Upper lobe of left lung (tissue), 6 donors: ENCODE results near the gene SLC46A1. TPM values are rescaled to one million over a fixed set of nuclear protein-coding genes. Genes with fewer than 3 reads are reported as not detected.

Experiments used
- ATAC-seq, 2 donors: fragments of 200-7000 bp; cut with Tn5 transposase; one replicate each; pipeline ENCODE4 v1.9.1; 2022; ENCODE audit warnings: mild to moderate bottlenecking in 2 of 2, moderate library complexity in 2 of 2; ENCODE audit not compliant: low FRiP score in 2 of 2
- DNase-seq, 2 donors: peaks; one replicate each; pipeline ENCODE4 v3.0.0-alpha.2; 2019 to 2020
- H3K27ac ChIP-seq, 4 donors: fragments of 200-600 bp; sonication (generic); one replicate each; pipeline ENCODE4 v1.5.1; 2016 to 2019
- H3K27me3 ChIP-seq, 4 donors: fragments of 200-600 bp; sonication (generic); one replicate each; pipeline ENCODE4 v1.5.1; 2017 to 2019
- H3K36me3 ChIP-seq, 4 donors: fragments of 200-600 bp; sonication (generic); one replicate each; pipeline ENCODE4 v1.5.1; 2016 to 2019
- H3K4me1 ChIP-seq, 4 donors: fragments of 200-600 bp; sonication (generic); one replicate each; pipeline ENCODE4 v1.5.1; 2018 to 2019
- H3K4me3 ChIP-seq, 4 donors: fragments of 200-600 bp; sonication (generic); one replicate each; pipeline ENCODE4 v1.5.1; 2017 to 2019; ENCODE audit warnings: mild to moderate bottlenecking in 2 of 4, moderate library complexity in 1 of 4
- H3K9me3 ChIP-seq, 4 donors: fragments of 200-600 bp; sonication (generic); one replicate each; pipeline ENCODE4 v1.5.1; 2018 to 2019
- EP300 ChIP-seq, 4 donors: sonication (generic); formaldehyde crosslinking; IDR thresholded peaks; one replicate each; pipeline ENCODE4 v1.5.1; 2017; ENCODE audit warnings: antibody characterized with exemption in 4 of 4, control low read depth in 2 of 4
- POLR2A ChIP-seq, 4 donors: fragments of 450-650 bp; IDR thresholded peaks; one replicate each; pipeline ENCODE4 v1.5.1; 2016 to 2017; ENCODE audit warnings: antibody characterized with exemption in 4 of 4, mild to moderate bottlenecking in 2 of 4
- POLR2AphosphoS5 ChIP-seq, 2 donors: sonication (generic); formaldehyde crosslinking; IDR thresholded peaks; one replicate each; pipeline ENCODE4 v1.5.1; 2017; ENCODE audit warnings: antibody characterized with exemption in 2 of 2
- whole genome bisulfite sequencing, 2 donors: methylation state at CpG; one replicate each; pipeline ENCODE4 v1.1.5; 2017 to 2018; 5-methylcytosine and 5-hydroxymethylcytosine counted together
- total RNA-seq, 6 donors: library from RNA; depleted of rRNA in 4 of 6; stranded (reverse); fragments of >200 nt in 4 of 6; gene quantifications; one replicate each; pipeline versions ENCODE4 v1.1.0 to v1.2.1, GENCODE V29; 2016 to 2021
- TF ChIP-seq, protein P1 (sequence below), 6 experiments: fragments of 450-650 bp in 4 of 6; fragments of 200-600 bp in 2 of 6; sonication (generic) in 2 of 6; IDR thresholded peaks; one replicate each; pipeline ENCODE4 v1.5.1; 2016 to 2019; ENCODE audit warnings: antibody characterized with exemption in 6 of 6
- donor health status: DM: no; HTN: no; CAD: no; lungs with moderate emphysema.
- donor health status: DM: no; HTN: yes; CAD: no; lungs with severe emphysema.

SLC46A1 gene
- total RNA-seq, 6 donors from 2014 or later = 15.0 to 44.0 (median 19.8) TPM

DNA sequence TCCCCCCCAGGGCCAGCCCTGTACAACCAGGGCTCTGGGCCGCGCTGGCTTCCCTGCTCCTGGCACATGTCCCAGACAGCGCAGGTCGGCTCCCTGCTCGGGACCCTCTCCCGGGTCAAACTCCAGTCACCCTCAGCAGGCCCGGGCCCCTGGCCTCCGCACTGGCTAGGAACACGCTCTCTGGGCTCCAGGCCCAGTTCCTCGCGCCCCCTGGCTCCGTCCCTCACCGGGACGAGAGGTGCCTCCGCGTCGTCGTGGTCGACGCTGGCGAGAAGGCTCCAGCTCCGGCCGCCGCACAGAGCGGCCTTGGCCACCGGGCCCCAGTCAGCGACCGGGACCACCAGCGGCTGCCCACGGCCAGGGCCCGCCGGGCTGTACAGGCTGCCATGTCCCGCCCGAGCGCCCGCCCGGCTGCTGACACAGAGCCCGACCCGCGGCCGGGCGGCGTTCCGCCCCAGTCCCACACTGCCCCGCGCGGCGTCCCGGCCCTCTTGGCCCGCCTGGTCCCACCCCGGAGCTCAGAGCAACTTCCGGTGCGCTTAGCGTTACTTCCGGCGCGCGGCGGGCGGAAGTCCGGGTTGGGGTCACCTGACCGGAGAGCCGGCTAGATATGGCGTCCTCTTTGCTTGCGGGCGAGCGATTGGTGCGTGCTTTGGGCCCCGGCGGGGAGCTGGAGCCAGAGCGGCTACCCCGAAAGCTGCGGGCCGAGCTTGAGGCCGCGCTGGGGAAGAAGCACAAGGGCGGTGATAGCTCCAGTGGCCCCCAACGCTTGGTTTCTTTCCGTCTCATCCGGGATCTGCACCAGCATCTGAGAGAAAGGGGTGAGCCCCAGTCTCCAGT is 48.7 kb downstream of the SLC46A1 start, which contains the start of gene POLDIP2:
Gene POLDIP2 (minus strand): TSS at position 467 of the 840 bp plus-strand sequence. CDS start 79 bp downstream, at position 388.
- H3K9me3 ChIP-seq = no peaks in the 10 kb centered on the region
- H3K4me3 ChIP-seq = peak within 1 kb of the TSS; percentile 50 to 91 (median 87)
- H3K36me3 ChIP-seq = peaks cover 24 to 62% (median 51%) of the 10 kb centered on the region in 4 donors
- peak within 1 kb of the TSS; percentile 90 to 94 (median 92) for H3K27ac ChIP-seq
- peak; percentile 98 to 100 for ATAC-seq
- peak; percentile 94 to 99 for DNase-seq
- H3K27me3 ChIP-seq = no peaks in the 10 kb centered on the region
- 0 to 1% methylated on average over 36 to 46 of the region's 80 CpGs for WGBS, 2 donors
- TF ChIP-seq, protein P1, sequence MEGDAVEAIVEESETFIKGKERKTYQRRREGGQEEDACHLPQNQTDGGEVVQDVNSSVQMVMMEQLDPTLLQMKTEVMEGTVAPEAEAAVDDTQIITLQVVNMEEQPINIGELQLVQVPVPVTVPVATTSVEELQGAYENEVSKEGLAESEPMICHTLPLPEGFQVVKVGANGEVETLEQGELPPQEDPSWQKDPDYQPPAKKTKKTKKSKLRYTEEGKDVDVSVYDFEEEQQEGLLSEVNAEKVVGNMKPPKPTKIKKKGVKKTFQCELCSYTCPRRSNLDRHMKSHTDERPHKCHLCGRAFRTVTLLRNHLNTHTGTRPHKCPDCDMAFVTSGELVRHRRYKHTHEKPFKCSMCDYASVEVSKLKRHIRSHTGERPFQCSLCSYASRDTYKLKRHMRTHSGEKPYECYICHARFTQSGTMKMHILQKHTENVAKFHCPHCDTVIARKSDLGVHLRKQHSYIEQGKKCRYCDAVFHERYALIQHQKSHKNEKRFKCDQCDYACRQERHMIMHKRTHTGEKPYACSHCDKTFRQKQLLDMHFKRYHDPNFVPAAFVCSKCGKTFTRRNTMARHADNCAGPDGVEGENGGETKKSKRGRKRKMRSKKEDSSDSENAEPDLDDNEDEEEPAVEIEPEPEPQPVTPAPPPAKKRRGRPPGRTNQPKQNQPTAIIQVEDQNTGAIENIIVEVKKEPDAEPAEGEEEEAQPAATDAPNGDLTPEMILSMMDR (IDR thresholded peaks at IDR 0.05) = peak in 4 of 6 experiments; percentile 23 to 57 (median 36)
- peak in 1 of 4 donors; percentile 76 for TF ChIP-seq EP300 (IDR thresholded peaks at IDR 0.05)
- TF ChIP-seq POLR2AphosphoS5 (IDR thresholded peaks at IDR 0.05) = peak; percentile 96 to 98
- TF ChIP-seq POLR2A (IDR thresholded peaks at IDR 0.05) = peak in 3 of 4 donors; percentile 91 to 97 (median 95)
- H3K4me1 ChIP-seq = peaks cover 19 to 29% (median 21%) of the 10 kb centered on the region in 4 donors

DNA sequence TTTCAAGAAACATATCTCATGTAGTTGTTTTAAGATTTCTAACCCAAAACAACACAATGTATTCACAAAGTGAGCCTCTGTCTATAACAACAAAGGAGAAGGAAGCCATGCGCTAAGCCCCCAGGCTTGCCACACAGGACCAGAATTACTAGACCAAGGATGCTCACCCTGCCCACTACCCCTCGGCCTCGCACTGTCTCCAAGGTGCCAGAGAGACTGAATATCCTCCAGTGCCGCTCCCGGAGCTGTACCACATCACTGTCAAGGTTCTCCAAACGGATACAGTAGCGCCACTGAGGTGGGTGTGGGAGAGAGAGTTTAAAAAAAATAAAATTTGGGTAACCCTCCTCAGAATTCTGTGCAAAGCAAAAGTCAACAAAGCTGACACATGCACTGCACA is 55.7 kb downstream of the SLC46A1 start:
- peaks cover 44 to 99% (median 74%) of the 10 kb centered on the region in 4 donors for H3K36me3 ChIP-seq
- no peak for DNase-seq
- TF ChIP-seq POLR2AphosphoS5 (IDR thresholded peaks at IDR 0.05) = no peak
- no peak for TF ChIP-seq POLR2A (IDR thresholded peaks at IDR 0.05)
- TF ChIP-seq EP300 (IDR thresholded peaks at IDR 0.05) = no peak
- TF ChIP-seq, protein P1 (IDR thresholded peaks at IDR 0.05) = no peak
- peaks cover 9 to 13% (median 11%) of the 10 kb centered on the region in 4 donors for H3K4me1 ChIP-seq
- H3K9me3 ChIP-seq = no peaks in the 10 kb centered on the region
- no peak overlapping the region for H3K27ac ChIP-seq
- H3K4me3 ChIP-seq = no peak overlapping the region
- no peaks in the 10 kb centered on the region for H3K27me3 ChIP-seq
- 93 to 96% methylated on average over 7 of the region's 7 CpGs for WGBS, 2 donors
- ATAC-seq = no peak

DNA sequence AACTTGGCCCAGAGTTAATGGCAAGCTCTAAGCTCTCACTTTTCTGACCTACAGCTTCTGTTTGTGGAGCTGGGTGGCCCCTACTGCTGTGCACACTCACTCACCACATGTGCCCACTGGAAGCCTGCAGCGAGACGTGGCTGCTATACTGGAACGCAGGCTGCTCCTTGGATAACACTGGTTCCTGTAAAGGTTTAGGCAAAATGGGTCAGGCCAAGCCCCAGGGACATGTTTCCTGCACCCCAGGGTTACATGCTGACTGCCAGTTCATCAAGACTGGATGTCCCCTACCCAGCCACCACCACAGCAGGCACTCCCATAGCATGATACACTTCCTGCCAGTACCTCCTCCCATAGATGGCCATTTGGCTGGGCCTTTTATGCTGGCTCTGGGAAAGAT is 57.0 kb downstream of the SLC46A1 start:
- 62 to 67% methylated on average over 3 of the region's 3 CpGs for WGBS, 2 donors
- H3K36me3 ChIP-seq = peaks cover 49 to 100% (median 82%) of the 10 kb centered on the region in 4 donors
- peaks cover 8 to 13% (median 11%) of the 10 kb centered on the region in 4 donors for H3K4me1 ChIP-seq
- H3K9me3 ChIP-seq = no peaks in the 10 kb centered on the region
- DNase-seq (no peak), ATAC-seq (no peak)
- H3K27ac ChIP-seq = no peak overlapping the region
- TF ChIP-seq, protein P1 (IDR thresholded peaks at IDR 0.05) = no peak
- TF ChIP-seq POLR2A (IDR thresholded peaks at IDR 0.05) = no peak
- TF ChIP-seq EP300 (IDR thresholded peaks at IDR 0.05) = no peak
- no peak for TF ChIP-seq POLR2AphosphoS5 (IDR thresholded peaks at IDR 0.05)
- no peak overlapping the region for H3K4me3 ChIP-seq
- no peaks in the 10 kb centered on the region for H3K27me3 ChIP-seq

DNA sequence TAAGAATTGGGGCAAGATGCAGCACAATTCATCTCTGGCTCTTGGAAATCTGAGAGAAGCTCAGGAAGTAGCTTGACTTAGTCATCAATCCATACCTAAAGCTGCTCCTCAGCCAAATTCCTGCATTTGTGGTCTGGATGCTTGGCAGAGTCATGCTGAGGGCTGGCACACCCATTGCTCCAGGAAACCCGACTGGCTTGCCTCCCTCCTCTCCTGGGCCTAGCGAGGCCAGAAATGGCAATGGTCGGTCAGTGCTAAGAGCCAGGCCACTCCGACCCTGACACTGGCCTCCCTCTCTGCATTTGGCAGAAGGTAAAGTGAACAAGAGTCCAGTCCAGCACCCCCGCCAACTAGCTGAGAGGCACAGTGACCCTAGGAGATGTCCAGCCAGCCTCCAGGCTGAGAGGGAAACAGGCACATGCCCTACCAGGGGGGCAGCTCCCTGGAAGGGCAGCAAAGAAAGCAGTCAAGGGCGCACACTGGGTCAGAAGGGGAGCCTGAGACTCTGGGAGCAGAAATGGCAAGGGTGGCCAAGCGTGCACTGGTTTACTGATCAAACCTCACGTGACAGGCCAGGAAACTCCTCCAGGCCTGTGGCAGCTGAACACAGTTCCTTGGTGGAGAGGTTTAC is 58.6 kb downstream of the SLC46A1 start:
- 84 to 92% methylated on average over 6 to 8 of the region's 8 CpGs for WGBS, 2 donors
- no peak for ATAC-seq
- peaks cover 8 to 13% (median 11%) of the 10 kb centered on the region in 4 donors for H3K4me1 ChIP-seq
- H3K9me3 ChIP-seq = no peaks in the 10 kb centered on the region
- H3K36me3 ChIP-seq = peaks cover 50 to 100% (median 84%) of the 10 kb centered on the region in 4 donors
- H3K27me3 ChIP-seq = no peaks in the 10 kb centered on the region
- H3K27ac ChIP-seq = peak overlapping the region in 2 of 4 donors; percentile 20 to 43
- no peak for DNase-seq
- TF ChIP-seq POLR2AphosphoS5 (IDR thresholded peaks at IDR 0.05) (no peak), EP300 (IDR thresholded peaks at IDR 0.05) (no peak), POLR2A (IDR thresholded peaks at IDR 0.05) (no peak)
- TF ChIP-seq, protein P1 (IDR thresholded peaks at IDR 0.05) = no peak
- H3K4me3 ChIP-seq = no peak overlapping the region
